ENCODE data around the gene CHPT1.
"Not testable (repeated sequence)": the region's sequence is repeated elsewhere in the genome, so short reads cannot be mapped to it uniquely, and the experiment has no call there.

Gene CHPT1

DNA sequence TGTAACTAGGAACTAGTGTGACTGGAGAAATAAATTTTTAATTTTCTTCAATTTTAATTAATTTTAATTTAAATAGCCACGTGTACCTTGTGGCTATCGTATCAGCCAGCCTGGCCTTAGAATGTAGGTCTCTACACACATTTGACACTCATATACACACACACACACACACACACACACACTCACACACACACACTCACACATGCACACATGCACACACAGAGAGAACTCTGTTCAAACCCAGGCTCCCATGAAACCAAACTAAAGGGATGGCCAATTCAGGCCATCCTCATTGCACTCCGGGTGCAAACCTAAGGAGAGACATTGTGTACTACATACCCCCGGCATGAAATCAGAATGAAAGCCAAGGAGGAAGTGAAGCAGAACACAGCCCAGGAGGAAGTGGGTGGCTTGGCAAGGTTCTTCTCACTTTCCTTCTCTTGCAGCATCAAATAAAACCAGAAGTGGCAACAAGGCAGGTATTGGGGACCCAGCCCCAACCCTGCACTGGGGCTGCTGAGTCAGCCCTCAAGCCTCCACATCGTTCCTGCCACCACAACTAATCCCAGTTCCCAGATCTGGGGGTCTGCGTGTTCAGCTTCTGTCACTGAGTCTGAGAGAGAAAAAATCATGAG, 26.2 kb upstream of the CHPT1 start:
- Histone ChIP-seq H3K4me1 (peaks cover 25% of the 10 kb centered on the region), H3K9ac (no peak overlapping the region), H3K4me3 (ENCODE audit: low read depth, low read length) (no peak overlapping the region), H3K9me3 (ENCODE audit: control insufficient read depth, low read length) (no peaks in the 10 kb centered on the region), H3K36me3 (ENCODE audit: control insufficient read depth, insufficient read depth, low read length) (no peaks in the 10 kb centered on the region), H3K27ac (peak overlapping the region; percentile 67), H3K4me2 (ENCODE audit: low read length) (peak overlapping the region; percentile 28), H3K79me2 (no peaks in the 10 kb centered on the region), H2AFZ (peak overlapping the region; percentile 66), H3K27me3 (ENCODE audit: control insufficient read depth, insufficient read depth, low read length) (no peaks in the 10 kb centered on the region)
- TF ChIP-seq, protein P1, sequence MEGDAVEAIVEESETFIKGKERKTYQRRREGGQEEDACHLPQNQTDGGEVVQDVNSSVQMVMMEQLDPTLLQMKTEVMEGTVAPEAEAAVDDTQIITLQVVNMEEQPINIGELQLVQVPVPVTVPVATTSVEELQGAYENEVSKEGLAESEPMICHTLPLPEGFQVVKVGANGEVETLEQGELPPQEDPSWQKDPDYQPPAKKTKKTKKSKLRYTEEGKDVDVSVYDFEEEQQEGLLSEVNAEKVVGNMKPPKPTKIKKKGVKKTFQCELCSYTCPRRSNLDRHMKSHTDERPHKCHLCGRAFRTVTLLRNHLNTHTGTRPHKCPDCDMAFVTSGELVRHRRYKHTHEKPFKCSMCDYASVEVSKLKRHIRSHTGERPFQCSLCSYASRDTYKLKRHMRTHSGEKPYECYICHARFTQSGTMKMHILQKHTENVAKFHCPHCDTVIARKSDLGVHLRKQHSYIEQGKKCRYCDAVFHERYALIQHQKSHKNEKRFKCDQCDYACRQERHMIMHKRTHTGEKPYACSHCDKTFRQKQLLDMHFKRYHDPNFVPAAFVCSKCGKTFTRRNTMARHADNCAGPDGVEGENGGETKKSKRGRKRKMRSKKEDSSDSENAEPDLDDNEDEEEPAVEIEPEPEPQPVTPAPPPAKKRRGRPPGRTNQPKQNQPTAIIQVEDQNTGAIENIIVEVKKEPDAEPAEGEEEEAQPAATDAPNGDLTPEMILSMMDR (IDR thresholded peaks at IDR 0.05) = no peak

DNA sequence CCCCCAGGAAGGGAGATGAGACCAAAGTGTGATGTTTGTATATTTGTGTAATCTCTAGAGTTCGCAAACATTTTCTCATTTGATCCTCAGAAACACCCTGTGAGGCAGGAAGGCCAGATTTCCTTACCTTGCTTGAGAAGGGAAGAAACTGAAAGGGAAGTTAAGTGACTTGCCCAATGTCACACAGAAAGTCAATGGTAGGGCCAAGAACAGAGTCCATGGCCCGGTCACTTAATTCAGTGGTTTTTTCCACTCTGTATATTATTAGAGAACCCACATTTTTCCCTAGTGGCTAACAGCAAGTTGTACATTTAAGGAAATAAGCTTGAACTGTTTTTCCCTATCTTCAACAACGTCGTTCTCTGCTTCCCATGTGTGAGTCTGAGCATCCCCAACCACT, 25.6 kb upstream of the CHPT1 start:
- Histone ChIP-seq H3K9ac (no peak overlapping the region), H3K36me3 (ENCODE audit: control insufficient read depth, insufficient read depth, low read length) (no peaks in the 10 kb centered on the region), H3K4me3 (ENCODE audit: low read depth, low read length) (no peak overlapping the region), H3K4me2 (ENCODE audit: low read length) (no peak overlapping the region), H2AFZ (peak overlapping the region; percentile 66), H3K79me2 (no peaks in the 10 kb centered on the region), H3K9me3 (ENCODE audit: control insufficient read depth, low read length) (no peaks in the 10 kb centered on the region), H3K27ac (peak overlapping the region; percentile 67), H3K4me1 (peaks cover 25% of the 10 kb centered on the region), H3K27me3 (ENCODE audit: control insufficient read depth, insufficient read depth, low read length) (no peaks in the 10 kb centered on the region)
- TF ChIP-seq, protein P1 (IDR thresholded peaks at IDR 0.05) = no peak

DNA sequence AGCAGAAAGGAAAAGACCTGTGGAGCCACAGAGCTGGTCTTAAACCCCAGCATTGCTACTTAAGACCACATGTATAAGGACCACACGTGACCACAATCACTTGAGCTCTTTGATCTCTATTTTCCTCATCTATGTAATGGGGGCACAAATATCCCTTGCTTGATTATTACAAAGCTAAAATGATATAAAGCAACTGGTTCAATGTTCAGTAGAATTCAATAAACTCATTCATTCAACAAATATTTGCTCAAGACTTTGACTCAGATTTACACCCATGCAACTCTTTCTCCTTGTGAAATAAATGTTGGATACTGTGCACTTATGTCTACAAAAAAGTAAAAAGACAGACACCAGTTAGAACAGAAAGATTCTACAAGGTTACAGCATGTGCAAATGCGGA, 21.9 kb upstream of the CHPT1 start:
- TF ChIP-seq, protein P1 (IDR thresholded peaks at IDR 0.05) = no peak
- no peak overlapping the region for H3K9ac ChIP-seq
- no peaks in the 10 kb centered on the region for H3K79me2 ChIP-seq
- H2AFZ ChIP-seq = no peak overlapping the region
- H3K9me3 ChIP-seq (ENCODE audit: control insufficient read depth, low read length) = no peaks in the 10 kb centered on the region
- H3K4me1 ChIP-seq = peaks cover 28% of the 10 kb centered on the region
- H3K4me2 ChIP-seq (ENCODE audit: low read length) = no peak overlapping the region
- H3K36me3 ChIP-seq (ENCODE audit: control insufficient read depth, insufficient read depth, low read length) = no peaks in the 10 kb centered on the region
- no peaks in the 10 kb centered on the region for H3K27me3 ChIP-seq (ENCODE audit: control insufficient read depth, insufficient read depth, low read length)
- H3K4me3 ChIP-seq (ENCODE audit: low read depth, low read length) = no peak overlapping the region
- H3K27ac ChIP-seq = no peak overlapping the region

DNA sequence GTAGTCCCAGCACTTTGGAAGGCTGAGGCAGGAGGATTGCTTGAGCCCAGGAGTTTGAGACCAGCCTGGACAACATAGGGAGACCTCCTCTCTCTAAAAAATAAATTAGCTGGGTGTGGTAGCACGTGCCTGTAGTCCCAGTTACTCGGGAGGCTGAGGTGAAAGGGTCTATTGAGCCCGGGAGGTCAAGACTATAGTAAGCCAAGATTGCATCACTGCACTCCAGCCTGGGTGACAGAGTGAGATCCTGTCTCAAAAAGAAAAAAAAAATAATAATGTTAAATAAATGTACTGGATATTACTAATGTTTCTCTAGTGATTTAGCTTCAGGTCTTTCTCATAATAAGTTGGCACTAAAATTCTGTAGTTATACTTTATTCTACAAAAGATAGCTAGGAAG, 20.9 kb upstream of the CHPT1 start:
- not testable (repeated sequence) for H3K79me2 ChIP-seq; H3K27ac ChIP-seq; H3K4me3 ChIP-seq (ENCODE audit: low read depth, low read length); H3K4me2 ChIP-seq (ENCODE audit: low read length); H3K36me3 ChIP-seq (ENCODE audit: control insufficient read depth, insufficient read depth, low read length); H2AFZ ChIP-seq; H3K27me3 ChIP-seq (ENCODE audit: control insufficient read depth, insufficient read depth, low read length); H3K9ac ChIP-seq; H3K9me3 ChIP-seq (ENCODE audit: control insufficient read depth, low read length)
- peaks cover 25% of the 10 kb centered on the region for H3K4me1 ChIP-seq

DNA sequence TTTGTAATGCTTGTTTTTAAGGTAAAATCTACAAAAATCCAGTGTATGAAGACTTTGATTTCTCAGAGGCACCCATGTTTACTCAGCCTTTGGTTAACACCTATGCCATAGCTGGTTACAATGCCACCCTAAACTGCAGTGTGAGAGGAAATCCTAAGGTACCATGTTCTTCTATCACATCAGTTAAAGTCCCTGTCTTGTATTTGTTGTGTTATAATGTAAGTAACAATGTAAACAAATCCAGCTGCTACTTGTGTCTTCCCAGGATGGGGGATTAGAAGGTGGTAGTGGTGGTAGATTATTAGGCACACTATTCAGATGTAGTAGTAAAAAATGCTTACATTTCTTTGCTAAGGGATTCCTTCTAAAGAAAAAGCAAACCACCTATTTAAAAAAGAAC, 19.4 kb upstream of the CHPT1 start:
- no peaks in the 10 kb centered on the region for H3K9me3 ChIP-seq (ENCODE audit: control insufficient read depth, low read length)
- H3K9ac ChIP-seq = no peak overlapping the region
- no peak overlapping the region for H3K27ac ChIP-seq
- no peak overlapping the region for H3K4me3 ChIP-seq (ENCODE audit: low read depth, low read length)
- no peaks in the 10 kb centered on the region for H3K36me3 ChIP-seq (ENCODE audit: control insufficient read depth, insufficient read depth, low read length)
- peaks cover 12% of the 10 kb centered on the region for H3K4me1 ChIP-seq
- H2AFZ ChIP-seq = no peak overlapping the region
- no peaks in the 10 kb centered on the region for H3K79me2 ChIP-seq
- no peaks in the 10 kb centered on the region for H3K27me3 ChIP-seq (ENCODE audit: control insufficient read depth, insufficient read depth, low read length)
- no peak overlapping the region for H3K4me2 ChIP-seq (ENCODE audit: low read length)
- TF ChIP-seq, protein P1 (IDR thresholded peaks at IDR 0.05) = no peak

All from parathyroid adenoma (tissue), 2 donors.